HG03342 (cell line): ENCODE measurements around the gene S100A7A.
"Not testable (repeated sequence)": the region's sequence is repeated elsewhere in the genome, so short reads cannot be mapped to it uniquely, and the experiment has no call there.

Experiments
- ATAC-seq: cut with Tn5 transposase; IDR thresholded peaks from one replicate; pipeline ENCODE4 v1.9.1; 2021; ENCODE audit warnings: mild to moderate bottlenecking, moderate library complexity; ENCODE audit not compliant: unreplicated experiment

Gene S100A7A

DNA sequence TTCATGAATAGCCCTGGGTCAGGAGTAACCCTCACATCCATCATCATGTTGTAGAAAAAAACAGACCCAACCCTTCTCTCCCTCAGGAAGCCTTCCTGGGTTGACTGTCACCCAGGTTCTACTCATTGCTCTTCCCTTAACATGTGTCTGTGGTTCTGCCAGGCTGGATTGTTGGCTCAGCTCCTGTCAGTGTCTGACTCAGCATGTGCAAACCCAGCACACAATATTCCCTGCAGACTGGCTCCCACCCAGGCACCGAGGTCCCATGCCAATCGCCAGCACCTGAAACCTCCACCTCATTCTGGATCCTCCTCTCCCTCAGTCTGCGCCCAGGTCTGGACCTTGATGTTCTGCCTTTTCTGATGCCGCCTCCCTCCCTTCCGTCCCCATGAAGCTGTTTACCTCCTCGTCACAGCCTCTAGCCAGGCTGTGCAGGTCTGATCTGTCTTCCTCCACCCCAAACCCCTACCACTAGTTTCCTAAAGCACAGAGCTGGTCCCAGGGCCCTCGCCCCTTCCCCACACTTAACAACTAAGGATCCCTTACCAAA lies 21.1 kb upstream of the S100A7A start:
- ATAC-seq, result no peak

DNA sequence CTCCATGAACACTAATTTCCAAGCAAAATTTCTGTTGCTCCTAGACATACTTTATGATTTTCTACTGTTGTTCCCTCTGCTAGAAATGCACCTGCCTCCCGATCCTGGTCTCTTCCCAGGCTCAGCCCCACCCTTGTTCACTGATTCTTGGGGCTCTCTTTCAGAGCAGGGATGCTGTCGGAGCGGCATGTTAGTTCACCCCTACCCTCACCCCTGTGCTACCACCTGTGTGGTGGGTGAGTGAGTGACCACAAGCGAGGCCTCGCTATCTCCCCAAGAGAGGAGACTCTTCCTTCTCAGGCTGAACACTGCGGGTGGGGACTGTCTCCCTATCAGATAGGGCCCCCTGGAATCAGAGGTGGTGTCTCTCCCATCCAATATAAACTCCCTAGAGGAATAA lies 20.5 kb upstream of the S100A7A start:
- ATAC-seq, result no peak

DNA sequence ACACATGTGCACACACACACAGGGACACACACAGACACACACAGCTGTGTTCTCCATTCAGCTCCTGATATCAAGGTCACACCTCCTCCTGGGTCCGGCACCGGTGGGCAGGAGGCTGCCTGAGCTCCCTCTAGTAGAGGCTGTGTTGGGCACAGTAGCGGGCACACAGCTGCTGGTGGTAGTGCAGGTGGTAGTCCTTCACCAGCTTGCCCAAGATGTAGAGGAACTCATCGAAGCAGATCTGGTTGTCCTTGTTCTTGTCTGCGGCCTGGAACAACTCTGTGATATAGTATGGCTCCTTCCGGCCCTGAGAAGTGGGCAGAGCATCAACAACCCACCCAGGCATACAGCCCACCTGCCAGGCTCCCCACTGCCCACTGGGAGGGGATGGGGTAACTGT lies 19.9 kb upstream of the S100A7A start:
- no peak for ATAC-seq

DNA sequence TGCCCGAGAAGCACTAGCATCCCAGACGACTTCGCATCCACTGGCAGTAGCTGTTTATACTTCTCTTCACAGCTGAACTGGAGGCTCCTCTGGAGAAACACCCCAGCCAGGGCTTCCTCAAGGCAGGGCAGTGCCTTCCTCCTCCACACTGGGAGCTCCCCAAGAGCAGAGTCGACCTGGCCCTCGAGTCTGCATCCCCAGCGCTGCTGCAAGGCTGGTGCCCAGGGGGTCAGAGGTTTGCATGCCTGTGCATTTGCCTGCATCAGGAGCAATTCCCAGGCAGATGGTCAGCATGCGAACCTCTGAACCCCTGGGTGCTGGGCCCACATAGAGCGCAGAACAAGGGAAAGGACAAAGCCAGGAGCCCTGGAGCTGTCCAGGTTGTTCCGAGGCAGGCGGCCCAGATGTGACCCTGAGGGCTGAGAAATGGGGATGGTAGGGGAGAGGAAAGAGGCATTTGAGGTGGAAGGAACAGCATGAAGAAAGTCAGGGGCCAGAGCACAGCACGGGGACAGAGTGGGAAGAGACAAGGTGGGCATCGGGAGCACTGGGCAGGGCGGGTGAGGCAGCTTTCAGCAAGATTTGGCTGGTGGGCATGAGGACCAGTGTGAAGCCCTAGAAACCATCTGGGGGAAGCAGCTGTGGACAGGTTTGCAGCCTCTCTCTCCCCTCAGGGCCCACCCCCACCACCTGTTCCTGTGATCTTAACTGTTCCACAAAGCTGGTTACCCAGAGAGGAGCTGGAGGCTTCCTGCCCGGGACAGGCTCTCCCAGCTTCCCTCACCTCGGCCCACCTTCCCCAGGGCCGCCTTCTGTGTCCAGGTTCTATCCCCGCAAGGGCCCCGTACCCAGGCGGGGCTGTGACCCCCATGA lies 19.0 kb upstream of the S100A7A start:
- no peak for ATAC-seq

DNA sequence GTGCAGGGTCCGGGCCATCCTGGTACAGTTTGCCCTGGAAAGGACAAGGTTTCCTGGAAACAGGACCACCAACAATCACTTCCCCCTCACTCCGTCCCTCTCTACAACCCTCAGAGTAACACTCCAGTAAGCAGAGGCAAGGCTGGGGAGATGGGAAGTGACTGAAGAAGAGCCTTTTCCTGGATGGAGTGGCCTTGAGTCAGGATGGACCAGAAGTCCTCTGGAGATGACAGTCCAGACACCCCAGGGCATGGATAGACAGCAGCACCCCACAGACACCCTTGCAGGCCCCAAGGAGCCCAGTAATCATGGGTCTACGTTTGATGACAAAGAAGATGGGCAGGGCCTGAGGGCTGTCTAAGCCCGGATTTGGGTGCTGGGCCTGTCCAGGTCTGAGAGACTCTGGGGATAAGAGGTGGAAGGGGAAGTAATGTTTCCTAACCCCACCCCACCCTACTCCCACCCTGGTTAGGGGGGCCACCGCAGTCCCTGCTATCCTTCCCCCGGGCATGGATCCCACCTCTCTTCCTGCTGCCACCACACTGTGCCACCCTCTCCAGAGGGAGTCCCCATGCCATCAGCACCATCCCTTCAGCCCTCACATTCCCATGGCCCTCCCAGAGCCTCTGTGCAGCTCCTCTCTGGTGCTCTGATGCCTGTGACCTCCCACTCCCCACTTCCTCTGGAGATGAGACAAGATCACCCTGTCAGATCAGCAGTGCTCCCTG lies 18.2 kb upstream of the S100A7A start:
- no peak for ATAC-seq

DNA sequence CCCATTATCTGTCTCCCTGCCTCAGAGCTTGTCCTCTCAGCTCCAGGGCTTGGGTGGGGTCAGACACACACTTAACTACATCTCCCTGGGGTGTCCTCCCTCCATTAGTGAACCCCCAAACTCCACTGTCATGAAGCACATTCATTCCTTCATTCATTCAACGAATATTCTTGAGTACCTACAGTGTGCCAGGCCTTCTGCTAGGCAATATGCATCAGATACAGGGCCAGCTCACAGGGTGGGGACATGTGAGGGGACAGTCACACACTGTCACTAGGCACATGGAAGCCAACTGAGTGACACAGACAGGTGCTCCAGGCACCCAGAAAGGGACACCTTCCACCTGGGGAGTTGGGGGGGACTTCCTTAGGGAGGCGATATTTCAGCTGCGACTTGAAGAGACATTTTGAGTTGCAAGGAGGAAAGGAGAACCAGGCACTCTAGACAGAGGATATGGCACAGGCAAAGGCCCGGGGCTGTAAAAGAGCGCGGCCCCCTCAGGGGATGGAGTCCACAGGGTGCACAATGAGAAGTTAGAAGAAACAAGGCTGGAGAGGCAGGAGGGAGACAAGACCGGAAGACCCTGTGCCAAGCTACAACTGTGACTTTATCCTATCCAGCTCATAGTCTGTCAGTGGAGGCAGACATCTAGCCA lies 16.8 kb upstream of the S100A7A start:
- ATAC-seq, result no peak

DNA sequence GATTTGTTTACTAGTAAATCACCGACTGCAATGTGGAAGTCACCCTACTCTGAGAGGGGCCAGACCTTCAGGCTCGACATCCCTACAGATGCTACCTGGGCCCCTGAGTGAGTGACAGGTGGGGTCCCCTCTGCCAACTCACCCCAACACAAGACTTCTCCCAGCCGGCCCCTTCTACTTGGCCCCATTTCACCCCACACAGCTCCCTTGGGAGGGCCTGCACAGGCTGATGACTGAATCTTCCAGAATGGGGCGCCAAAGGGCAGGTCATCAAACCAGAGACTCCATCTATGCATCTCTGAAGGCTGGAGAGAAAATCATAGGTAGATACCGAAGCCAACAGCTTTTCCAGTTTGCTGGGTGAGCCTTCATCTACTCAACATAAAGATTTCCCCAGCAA lies 16.1 kb upstream of the S100A7A start:
- ATAC-seq, result no peak

DNA sequence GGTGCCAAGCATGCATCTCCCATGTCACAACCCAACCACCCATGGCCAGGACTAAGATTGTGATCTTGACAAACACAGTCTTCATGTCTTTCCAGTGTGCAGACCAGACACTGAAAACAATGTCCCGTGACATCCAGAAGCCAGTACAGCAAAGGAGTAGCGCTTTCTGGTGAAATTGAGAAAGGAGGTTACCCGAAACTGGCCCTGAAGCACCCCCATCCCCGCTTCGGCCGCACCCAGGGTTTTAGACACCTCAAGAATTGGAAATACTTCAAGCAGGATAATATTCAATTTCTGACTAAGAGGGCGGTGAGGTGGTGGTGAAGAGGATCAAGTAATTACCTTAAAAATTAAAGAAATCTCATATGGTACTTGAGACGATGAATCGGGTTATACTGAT lies 14.9 kb upstream of the S100A7A start:
- no peak for ATAC-seq

DNA sequence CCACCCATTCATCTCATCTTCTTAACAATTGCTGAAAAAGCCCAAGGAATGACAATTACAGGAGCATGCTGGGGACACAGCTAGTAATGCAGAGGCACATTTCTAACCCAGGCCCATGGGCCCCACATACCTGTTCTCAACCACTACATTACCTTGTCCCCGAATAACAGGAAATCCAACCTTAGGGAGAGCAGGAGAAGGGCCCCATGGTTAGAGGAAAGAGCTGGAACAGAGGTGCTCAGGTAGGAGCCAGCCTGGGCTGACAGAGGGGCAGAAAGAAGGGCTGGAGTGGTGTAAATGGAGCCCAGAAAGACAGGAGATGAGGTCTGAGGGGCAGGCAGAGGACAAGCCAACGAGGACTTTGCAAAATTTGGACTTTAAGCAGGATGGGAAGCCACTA lies 14.1 kb upstream of the S100A7A start:
- no peak for ATAC-seq

DNA sequence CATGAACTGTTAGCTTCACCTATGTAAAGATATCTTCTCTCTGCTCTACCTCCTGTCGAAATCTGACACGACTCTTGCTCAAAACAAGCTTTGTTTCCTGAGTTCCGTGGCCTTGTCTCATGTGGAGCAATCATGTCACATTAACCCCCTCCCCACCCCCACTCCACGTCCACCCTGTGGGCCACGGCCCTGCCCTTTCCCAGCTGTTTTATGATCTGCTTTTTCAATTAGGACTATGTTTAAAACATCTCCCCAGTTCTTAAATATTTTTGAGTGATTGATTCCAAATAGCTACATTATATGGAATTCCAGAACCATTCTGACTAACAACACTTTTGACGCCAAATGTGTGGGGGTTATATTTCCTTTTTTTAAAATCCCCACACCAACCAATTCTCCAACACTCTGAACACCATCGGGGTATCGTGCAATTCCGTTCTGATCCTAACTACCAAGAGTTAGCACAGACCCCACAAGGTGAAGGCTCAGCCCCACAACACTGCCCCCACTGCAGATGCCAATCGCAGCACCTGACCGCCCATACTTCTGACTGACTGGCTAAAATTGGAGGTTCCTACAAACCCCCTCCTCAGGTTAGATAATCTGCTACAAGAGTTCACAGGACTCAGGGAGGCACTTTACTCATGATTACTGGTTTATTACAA lies 12.8 kb upstream of the S100A7A start:
- no peak for ATAC-seq

DNA sequence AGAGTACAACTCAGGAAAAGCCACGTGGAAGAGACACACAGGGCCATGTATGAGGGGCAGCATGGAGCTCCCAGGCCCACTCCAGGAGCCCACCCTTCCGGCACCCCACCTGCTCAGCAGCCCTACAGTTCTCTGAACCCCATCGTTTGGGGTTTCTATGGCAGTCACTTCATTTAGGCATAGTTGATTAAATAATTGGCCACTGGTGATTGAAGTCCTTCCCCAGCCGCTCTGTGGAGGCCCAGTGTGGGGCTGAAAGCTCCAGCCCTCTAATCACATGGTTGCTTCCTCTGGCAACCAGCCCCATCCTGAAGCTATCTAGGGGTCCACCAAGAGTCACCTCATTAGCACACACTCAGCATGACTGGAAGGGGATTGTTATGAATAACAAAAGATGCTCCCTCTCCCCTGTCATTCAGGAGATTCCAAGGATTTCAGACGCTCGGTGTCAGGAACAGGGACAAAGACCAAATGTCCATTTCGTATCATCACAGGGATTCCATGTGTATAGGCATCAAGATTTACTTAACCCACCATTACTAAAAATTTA lies 12.2 kb upstream of the S100A7A start:
- ATAC-seq, result no peak

DNA sequence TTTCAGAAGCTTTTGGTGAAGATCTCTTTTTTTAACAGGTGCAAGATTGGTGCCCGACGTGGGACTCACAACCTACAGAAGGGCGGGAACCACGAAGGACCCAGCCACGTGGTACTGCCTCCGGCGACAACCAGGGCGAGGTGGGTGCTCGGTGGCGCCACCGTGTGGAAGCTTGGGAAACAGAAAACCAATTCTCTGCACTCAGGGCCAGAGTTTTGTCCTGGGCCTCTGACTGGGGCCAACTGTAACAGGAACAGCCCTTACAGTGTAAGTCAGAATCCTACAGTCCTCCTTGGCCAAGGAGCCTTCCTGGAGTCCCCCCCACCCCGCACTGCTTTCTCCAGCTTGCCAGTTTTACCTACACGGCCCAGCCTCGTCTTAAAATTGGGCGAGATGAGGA lies 11.6 kb upstream of the S100A7A start:
- ATAC-seq, result no peak

DNA sequence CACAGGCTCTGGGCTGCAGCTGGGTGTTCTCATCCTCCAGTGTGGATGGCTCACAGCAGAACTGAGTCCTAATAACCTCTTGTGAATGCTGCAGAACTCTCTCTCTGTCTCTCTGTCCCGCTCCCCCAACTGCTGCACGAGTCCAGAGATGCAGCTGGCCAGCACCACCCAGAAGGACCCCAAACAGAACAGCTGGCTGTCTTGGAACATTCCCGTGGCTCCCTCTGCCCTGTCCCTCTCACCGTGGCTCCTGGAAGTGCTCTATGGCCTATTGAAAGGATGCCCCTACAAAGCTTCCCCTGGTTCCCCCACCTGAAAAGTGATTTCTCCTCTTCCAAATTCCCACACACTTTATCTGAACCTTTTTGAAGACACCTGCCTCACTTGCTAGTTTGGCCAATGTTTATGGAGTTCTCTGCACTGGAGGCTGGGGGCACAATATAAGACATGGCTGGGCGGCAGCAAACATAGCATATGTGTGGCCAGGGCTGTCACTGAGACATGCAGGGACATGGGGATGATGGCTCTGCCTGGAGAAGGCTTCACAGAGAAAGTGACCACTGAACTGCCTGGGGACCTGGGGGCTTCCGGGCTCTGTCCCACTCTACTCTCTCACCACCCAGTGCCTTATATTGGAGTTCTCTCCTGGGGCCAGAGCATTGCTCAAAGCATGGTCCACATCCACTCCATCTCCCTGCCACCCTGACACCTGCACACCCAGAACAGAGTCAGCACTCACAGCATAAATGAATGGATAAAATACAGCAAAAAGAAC lies 10.3 kb upstream of the S100A7A start:
- ATAC-seq, result not testable (repeated sequence)

DNA sequence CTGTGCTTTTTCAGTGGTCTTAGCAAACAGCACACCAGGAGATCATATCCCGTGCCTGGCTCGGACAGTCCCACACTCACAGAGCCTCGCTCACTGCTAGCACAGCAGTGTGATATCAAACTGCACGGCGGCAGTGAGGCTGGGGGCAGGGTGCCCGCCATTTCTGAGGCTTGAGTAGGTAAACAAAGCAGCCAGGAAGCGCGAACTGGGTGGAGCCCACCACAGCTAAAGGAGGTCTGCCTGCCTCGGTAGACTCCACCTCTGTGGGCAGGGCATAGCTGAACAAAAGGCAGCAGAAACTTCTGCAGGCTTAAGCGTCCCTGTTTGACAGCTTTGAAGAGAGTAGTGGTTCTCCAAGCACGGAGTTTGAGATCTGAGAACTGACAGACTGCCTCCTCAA lies 9.0 kb upstream of the S100A7A start:
- ATAC-seq, result not testable (repeated sequence)

DNA sequence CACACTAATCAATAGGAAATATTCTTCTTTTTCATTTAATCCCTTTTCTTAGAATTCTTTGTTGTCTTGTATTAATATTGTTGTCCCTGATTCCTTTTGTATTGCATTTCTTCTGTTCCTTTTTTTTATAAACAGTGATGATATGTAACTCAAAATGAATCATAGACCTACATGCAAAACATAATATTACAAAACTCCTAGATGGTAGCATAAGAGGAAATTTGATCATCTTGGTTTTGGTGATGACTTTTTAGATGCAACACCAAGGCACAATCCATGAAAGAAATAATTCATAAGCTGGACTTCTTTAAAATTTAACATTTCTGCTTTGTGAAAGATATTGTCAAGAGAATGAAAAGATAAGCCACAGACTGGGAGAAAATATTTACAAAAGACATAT lies 2.4 kb upstream of the S100A7A start:
- ATAC-seq, result not testable (repeated sequence)

DNA sequence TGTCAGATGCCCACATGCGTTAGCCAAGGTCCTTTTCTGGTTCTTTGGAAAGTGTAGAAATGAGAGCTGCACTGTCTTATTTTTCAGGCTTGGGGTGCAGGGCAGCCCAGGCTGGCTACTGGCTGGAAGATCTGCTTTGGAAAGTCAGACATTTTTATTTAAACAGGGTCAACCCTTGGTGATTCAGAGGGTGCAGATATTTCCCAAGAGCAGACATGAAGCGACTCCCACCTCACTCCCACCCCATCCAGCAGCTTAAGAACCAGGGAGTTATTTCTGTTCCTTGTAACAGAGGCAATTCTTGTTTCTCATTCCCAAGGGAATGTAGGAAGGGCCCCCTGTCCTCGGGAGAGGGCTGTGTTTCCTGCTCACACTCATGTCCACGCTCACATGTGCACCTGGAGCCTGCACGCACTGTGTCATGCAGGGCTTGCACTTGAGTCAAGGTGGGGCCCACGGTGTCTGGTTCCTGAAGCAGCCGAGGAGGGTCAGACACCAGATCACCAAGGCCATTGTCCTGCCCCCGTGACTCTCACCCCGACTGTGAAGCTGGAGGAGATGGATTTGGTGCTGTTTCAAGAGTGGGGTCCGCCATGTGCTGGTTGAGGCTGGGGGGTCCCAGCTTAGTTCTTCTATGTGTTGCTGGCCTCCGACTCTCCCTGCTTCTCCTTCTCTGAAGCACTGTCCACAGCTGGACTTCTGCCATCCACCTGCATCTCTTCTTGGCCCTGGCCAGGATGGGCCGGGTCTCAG lies 992 bp downstream of the S100A7A start:
- no peak for ATAC-seq

DNA sequence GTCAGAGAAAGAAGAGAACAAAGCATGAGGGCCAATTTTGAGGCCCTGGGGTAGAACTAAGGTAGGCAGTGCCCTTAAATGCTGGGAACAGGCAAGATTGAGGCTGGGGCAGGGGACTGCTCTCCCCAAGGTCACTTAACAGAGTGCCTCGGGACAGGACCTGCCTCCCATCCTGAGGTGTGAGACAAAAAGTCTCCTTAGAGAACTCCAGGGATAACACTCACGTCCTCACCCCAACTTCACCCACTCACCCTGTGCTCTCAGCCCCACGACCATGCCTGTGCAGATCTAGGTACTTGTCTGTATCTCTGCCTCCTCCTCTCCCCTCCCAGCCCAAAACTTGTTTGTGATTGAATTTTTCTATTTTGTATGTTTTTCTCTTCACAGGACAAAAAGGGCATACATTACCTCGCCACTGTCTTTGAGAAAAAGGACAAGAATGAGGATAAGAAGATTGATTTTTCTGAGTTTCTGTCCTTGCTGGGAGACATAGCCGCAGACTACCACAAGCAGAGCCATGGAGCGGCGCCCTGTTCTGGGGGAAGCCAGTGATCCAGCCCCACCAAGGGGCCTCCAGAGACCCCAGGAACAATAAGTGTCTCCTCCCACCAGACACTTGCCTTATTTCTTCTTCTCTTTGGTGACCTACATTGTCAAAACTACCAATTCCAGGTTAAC lies 2.6 kb downstream of the S100A7A start:
- not testable (repeated sequence) for ATAC-seq

DNA sequence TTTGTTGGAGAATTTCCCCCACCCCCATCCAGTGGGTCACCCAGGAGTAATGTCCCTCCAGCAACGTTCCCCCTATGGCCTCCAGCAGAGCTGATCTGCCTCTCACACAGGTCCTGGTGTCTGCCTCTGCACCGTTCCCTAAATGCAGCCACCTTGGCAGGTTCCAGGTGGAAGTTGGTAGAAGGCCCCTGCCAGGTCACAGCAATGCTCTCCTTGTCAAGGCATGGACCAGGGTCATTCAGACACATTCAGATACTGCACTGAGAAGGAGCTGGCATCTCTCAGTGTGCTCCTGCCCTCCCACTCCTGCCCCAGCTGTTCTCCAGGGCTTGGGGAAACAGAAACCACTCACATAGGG lies 3.1 kb downstream of the S100A7A start:
- not testable (repeated sequence) for ATAC-seq

DNA sequence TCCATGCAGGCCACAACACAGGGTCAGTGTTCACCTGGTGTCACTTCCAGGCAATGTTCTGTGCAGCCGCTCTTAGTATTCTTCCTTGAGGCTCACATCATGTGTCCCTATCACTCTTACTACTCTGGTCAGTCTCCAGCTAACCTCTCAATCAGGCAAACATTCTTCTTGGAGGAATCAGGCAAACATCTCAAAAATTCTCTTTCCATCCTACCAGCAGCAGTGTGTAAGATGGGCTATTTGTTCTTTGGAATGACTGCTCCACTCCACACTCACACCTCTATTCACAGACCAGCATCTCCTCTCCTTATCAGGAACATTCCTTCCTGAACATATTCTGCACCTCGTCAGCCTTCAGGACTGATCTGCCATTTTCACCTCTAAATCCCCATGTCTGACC lies 4.0 kb downstream of the S100A7A start:
- no peak for ATAC-seq
